Stimulated activated CD4-positive, alpha-beta T cell treated with anti-CD3 and anti-CD28 coated beads, Interleukin-12 subunit alpha, Interleukin-12 subunit beta, amount 100 ng/mL, for 48 hours (primary cell): ENCODE results near the gene PARVB.

Experiments
- DNase-seq, 3 donors: peaks; one replicate each; pipeline ENCODE4 v3.0.0-alpha.2; 2020; ENCODE audit warnings: low read depth in 2 of 3, low spot score in 1 of 3

The PARVB gene

GRCh38 chr22:44131412-44131811 is 107.3 kb downstream of the PARVB start:
- no peak for DNase-seq

GRCh38 chr22:44131989-44132685 is 108.0 kb downstream of the PARVB start:
- DNase-seq: no peak

- no peak for DNase-seq
These were observed 108.6 kb downstream of the PARVB start for GRCh38 chr22:44132724-44133123.

- DNase-seq: no peak
These were observed 109.1 kb downstream of the PARVB start for GRCh38 chr22:44133161-44133560.

- no peak for DNase-seq
These were observed 109.9 kb downstream of the PARVB start for GRCh38 chr22:44133901-44134571.

GRCh38 chr22:44136112-44136511 is 112.0 kb downstream of the PARVB start:
- DNase-seq: no peak

- no peak for DNase-seq
These were observed 112.7 kb downstream of the PARVB start for GRCh38 chr22:44136786-44137185.

GRCh38 chr22:44137415-44137814 is 113.3 kb downstream of the PARVB start:
- no peak for DNase-seq

GRCh38 chr22:44139773-44140172 is 115.7 kb downstream of the PARVB start:
- DNase-seq: no peak

- no peak for DNase-seq
These were observed 118.5 kb downstream of the PARVB start for GRCh38 chr22:44142421-44143104.

- no peak for DNase-seq
These were observed 119.0 kb downstream of the PARVB start for GRCh38 chr22:44143105-44143474.

- DNase-seq: no peak
These were observed 119.5 kb downstream of the PARVB start for GRCh38 chr22:44143579-44143978.

- no peak for DNase-seq
These were observed 120.0 kb downstream of the PARVB start for GRCh38 chr22:44144046-44144569.

GRCh38 chr22:44145544-44145943 is 121.4 kb downstream of the PARVB start:
- DNase-seq: no peak

GRCh38 chr22:44146088-44146861 is 122.2 kb downstream of the PARVB start:
- DNase-seq: no peak

GRCh38 chr22:44147008-44147645 is 123.0 kb downstream of the PARVB start:
- no peak for DNase-seq

GRCh38 chr22:44147821-44148574 is 123.9 kb downstream of the PARVB start:
- DNase-seq: no peak

GRCh38 chr22:44151676-44152075 is 127.6 kb downstream of the PARVB start:
- DNase-seq: no peak

- no peak for DNase-seq
These were observed 129.6 kb downstream of the PARVB start for GRCh38 chr22:44153710-44154109.

- no peak for DNase-seq
These were observed 130.4 kb downstream of the PARVB start for GRCh38 chr22:44154436-44154942.
